ENCODE results near the gene ATG101. TPM values are rescaled to one million over a fixed set of nuclear protein-coding genes. Genes with fewer than 3 reads are reported as not detected.

The ATG101 gene
- 73.6 and 95.7 TPM in 2 replicates for total RNA-seq

GRCh38 chr12:52069327-52070184 lies at the start of gene ATG101:
Gene ATG101, plus strand, starts transcription at chr12:52069978. Its CDS starts 3,673 bp downstream, at chr12:52073651.

DNA sequence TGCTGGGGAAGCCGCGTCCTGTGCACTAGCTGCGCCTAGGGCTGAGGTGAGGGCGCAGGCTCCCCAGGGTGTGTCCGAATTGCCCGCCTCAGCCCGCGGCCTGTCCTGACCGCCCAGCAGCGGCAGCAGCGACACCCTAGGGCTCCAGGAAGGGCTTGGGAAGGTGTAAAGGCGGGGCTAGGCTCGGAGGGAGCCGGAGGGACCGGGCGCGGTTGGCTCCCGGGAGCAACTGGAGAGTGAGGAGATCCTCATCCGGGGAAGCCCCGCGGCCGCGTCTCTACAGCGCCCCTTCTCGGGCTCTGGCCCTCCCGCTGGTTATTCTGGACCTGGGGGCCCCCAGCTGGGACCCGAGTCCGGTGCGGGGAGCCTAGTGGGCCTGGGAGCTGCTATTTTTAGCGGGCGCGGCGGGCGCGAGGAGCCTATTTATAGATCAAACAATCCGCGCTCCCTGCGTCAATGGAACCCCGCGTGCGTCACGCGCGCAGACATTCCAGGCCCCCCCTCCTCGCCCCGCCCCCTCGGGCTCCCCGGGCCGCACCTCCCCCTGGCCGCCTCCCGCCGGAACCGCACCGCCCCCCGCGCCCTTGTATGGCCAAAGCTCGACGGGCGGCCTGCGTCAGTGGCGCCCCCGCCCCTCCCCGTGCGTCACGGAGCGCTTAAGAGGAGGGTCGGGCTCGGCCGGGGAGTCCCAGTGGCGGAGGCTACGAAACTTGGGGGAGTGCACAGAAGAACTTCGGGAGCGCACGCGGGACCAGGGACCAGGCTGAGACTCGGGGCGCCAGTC lies 18.8 kb upstream of the ATG101 start, which contains the start of gene NR4A1:
TSS of gene NR4A1 (plus strand) at position 685 of the 784 bp plus-strand sequence. CDS start 2,887 bp downstream, outside the sequence.

DNA sequence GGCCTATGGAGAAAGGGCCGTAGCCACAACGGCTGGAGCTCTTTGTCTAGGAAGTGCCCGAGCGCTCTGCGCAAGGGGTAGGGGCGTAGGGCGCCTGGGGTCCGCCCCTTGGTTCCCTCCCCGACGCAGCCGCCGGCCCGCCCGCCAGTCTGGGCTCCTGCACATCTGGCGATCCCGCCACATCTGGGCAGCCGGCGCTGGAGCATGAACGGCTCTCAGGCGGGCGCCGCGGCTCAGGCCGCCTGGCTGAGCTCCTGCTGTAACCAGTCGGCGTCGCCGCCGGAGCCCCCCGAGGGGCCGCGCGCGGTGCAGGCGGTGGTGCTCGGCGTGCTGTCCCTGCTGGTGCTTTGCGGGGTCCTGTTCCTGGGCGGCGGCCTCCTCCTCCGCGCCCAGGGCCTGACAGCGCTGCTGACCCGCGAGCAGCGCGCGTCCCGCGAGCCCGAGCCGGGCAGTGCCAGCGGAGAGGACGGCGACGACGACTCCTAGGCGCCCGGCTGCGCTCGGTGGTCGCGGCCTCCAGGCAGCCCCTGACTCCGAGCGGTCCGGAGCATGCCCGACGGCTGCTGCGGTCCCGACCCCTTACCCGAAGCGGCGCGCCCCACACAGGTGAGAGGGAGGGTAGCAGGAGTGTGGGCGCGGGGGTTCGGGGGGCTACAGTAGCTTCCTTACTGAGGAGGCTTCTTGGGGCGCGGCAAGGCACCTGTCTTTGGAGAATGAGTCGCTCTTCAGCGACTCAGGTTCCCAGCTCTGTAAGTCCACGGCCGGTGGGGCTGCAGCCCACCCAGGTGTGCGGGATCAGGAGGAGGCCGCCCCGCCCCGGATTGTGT lies 10.0 kb downstream of the ATG101 start, which contains the start of gene SMIM41:
TSS of gene SMIM41 (plus strand) at position 129 of the 827 bp plus-strand sequence. CDS start at position 205, 76 bp downstream.

Other genes with a start within 250 kb of the ATG101 start
- gene FIGNL2, start 221.3 kb upstream of the ATG101 start, total RNA-seq, result 0.09 and 0.16 TPM in 2 replicates
- gene ANKRD33, start 181.9 kb upstream of the ATG101 start, total RNA-seq, result 0.09 and 0.16 TPM in 2 replicates
- gene ACVRL1, start 162.5 kb upstream of the ATG101 start, total RNA-seq, result 50.6 and 70.5 TPM in 2 replicates
- 11.8 and 16.7 TPM in 2 replicates for gene ACVR1B, start 118.3 kb upstream of the ATG101 start, total RNA-seq
- gene TAMALIN, start 63.0 kb upstream of the ATG101 start, total RNA-seq, result 19.2 and 20.3 TPM in 2 replicates
- gene NR4A1, start 18.5 kb upstream of the ATG101 start, total RNA-seq, result 1.6 TPM in 2 replicates
- gene SMIM41, start 9.7 kb downstream of the ATG101 start, total RNA-seq, result 2.0 and 7.5 TPM in 2 replicates
- gene KRT80, start 122.0 kb downstream of the ATG101 start, total RNA-seq, result under 0.01 TPM in 2 replicates
- gene KRT7, start 163.3 kb downstream of the ATG101 start, total RNA-seq, result 2.7 and 4.7 TPM in 2 replicates
- gene KRT86, start 204.7 kb downstream of the ATG101 start, total RNA-seq, result not detected in 2 replicates
- gene KRT81, start 221.6 kb downstream of the ATG101 start, total RNA-seq, result under 0.01 TPM in 1 of 2 replicates, not detected in the other